Type B pancreatic cell (in vitro differentiated cells): ENCODE measurements around the gene HK1. TPM values are rescaled to one million over a fixed set of nuclear protein-coding genes. Genes with fewer than 3 reads are reported as not detected.
A peak's percentile ranks its signal among the peaks of the same experiment; 100 is the strongest.
"Not testable (repeated sequence)": the region's sequence is repeated elsewhere in the genome, so short reads cannot be mapped to it uniquely, and the experiment has no call there.

Experiments
- DNase-seq: peaks from one replicate; pipeline ENCODE4 v3.0.0; 2021; ENCODE audit warnings: mixed read lengths; ENCODE audit not compliant: unreplicated experiment; ENCODE audit errors: extremely low spot score
- H3K27ac Mint-ChIP-seq: 2 replicates; pipeline ENCODE4 v1.8.0; 2021; ENCODE audit warnings: mild to moderate bottlenecking, mixed read lengths
- H3K27me3 Mint-ChIP-seq: 2 replicates; pipeline ENCODE4 v1.8.0; 2021; ENCODE audit warnings: mixed read lengths
- H3K36me3 Mint-ChIP-seq: 2 replicates; pipeline ENCODE4 v1.8.0; 2021; ENCODE audit warnings: mixed read lengths
- H3K4me1 Mint-ChIP-seq: one replicate; pipeline ENCODE4 v1.8.0; 2021; ENCODE audit warnings: mixed read lengths; ENCODE audit not compliant: unreplicated experiment
- H3K4me3 Mint-ChIP-seq: 2 replicates; pipeline ENCODE4 v1.8.0; 2021; ENCODE audit warnings: mild to moderate bottlenecking, mixed read lengths
- H3K9me3 Mint-ChIP-seq: 2 replicates; pipeline ENCODE4 v1.8.0; 2021; ENCODE audit warnings: mixed read lengths
- total RNA-seq: library from RNA; stranded (reverse); gene quantifications from 2 replicates; pipeline ENCODE4 v1.2.1, GENCODE V29; 2021; ENCODE audit warnings: low replicate concordance
- TF ChIP-seq, protein P1 (sequence below): fragments of 200-600 bp; sonication (generic); conservative IDR thresholded peaks from 2 replicates; pipeline ENCODE4 v1.5.0; 2021; ENCODE audit warnings: antibody characterized with exemption, mild to moderate bottlenecking

HK1 gene
- total RNA-seq, 1 donor from 2014 or later = 60.8 TPM

GRCh38 chr10:69324583-69324982 is 46.3 kb downstream of the HK1 start:
- Mint-ChIP-seq H3K4me1 (peaks cover 36% of the 10 kb centered on the region), H3K36me3 (peaks cover 3% of the 10 kb centered on the region), H3K27me3 (no peaks in the 10 kb centered on the region), H3K4me3 (no peak overlapping the region), H3K9me3 (no peaks in the 10 kb centered on the region), H3K27ac (peak overlapping the region; percentile 43)
- no peak for DNase-seq
- TF ChIP-seq, protein P1, sequence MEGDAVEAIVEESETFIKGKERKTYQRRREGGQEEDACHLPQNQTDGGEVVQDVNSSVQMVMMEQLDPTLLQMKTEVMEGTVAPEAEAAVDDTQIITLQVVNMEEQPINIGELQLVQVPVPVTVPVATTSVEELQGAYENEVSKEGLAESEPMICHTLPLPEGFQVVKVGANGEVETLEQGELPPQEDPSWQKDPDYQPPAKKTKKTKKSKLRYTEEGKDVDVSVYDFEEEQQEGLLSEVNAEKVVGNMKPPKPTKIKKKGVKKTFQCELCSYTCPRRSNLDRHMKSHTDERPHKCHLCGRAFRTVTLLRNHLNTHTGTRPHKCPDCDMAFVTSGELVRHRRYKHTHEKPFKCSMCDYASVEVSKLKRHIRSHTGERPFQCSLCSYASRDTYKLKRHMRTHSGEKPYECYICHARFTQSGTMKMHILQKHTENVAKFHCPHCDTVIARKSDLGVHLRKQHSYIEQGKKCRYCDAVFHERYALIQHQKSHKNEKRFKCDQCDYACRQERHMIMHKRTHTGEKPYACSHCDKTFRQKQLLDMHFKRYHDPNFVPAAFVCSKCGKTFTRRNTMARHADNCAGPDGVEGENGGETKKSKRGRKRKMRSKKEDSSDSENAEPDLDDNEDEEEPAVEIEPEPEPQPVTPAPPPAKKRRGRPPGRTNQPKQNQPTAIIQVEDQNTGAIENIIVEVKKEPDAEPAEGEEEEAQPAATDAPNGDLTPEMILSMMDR = no peak

DNA sequence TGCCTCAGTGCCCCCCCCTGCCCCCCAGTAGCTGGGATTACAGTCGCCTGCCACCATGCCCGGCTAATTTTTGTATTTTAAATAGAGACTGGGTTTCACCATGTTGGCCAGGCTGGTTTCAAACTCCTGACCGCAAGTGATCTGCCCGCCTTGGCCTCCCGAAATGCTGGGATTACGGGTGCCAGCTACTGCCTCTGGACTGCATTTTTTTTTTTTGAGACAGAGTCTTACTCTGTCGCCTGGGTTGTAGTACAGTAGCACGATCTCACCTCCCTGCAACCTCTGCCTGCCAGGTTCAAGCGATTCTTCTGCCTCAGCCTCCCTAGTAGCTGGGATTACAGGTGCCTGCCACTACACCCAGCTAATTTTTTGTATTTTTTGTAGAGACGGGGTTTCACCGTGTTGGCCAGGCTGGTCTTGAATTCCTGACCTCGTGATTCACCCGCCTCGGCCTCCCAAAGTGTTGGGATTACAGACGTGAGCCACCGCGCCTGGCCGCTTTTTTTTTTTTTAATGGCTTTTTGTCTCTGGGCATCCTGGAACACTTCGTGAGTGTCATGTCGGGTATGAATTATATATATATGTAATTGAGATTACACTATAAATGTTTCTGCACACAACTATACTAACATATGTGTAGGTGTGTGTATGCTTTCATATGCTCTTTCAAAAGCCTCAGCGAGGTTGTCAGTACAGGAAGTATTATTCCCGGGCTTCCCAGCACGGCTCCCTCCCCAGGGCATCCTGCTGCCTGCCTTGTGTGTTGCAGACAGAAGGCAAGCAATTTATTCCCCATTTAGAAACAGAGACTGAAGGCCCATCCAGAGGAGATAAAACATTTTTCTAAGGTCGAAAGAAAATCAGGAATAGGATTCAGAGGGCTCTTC is 47.6 kb downstream of the HK1 start:
- peaks cover 40% of the 10 kb centered on the region for H3K4me1 Mint-ChIP-seq
- peak overlapping the region; percentile 75 for H3K4me3 Mint-ChIP-seq
- not testable (repeated sequence) for DNase-seq, H3K27me3 Mint-ChIP-seq, H3K9me3 Mint-ChIP-seq
- peak overlapping the region; percentile 73 for H3K27ac Mint-ChIP-seq
- H3K36me3 Mint-ChIP-seq = peaks cover 11% of the 10 kb centered on the region

GRCh38 chr10:69326692-69327091 is 48.4 kb downstream of the HK1 start:
- no peak for DNase-seq
- no peaks in the 10 kb centered on the region for H3K9me3 Mint-ChIP-seq
- TF ChIP-seq, protein P1 = no peak
- H3K4me3 Mint-ChIP-seq = no peak overlapping the region
- peaks cover 11% of the 10 kb centered on the region for H3K36me3 Mint-ChIP-seq
- H3K27me3 Mint-ChIP-seq = no peaks in the 10 kb centered on the region
- no peak overlapping the region for H3K27ac Mint-ChIP-seq
- H3K4me1 Mint-ChIP-seq = peaks cover 36% of the 10 kb centered on the region

GRCh38 chr10:69327463-69328379 is 49.4 kb downstream of the HK1 start:
- Mint-ChIP-seq H3K4me1 (peaks cover 39% of the 10 kb centered on the region), H3K36me3 (peaks cover 11% of the 10 kb centered on the region), H3K27me3 (no peaks in the 10 kb centered on the region), H3K4me3 (no peak overlapping the region), H3K27ac (no peak overlapping the region), H3K9me3 (no peaks in the 10 kb centered on the region)
- TF ChIP-seq, protein P1 = no peak
- DNase-seq = no peak

GRCh38 chr10:69328380-69328735 is 50.1 kb downstream of the HK1 start:
- TF ChIP-seq, protein P1 = no peak
- Mint-ChIP-seq H3K9me3 (no peaks in the 10 kb centered on the region), H3K27me3 (no peaks in the 10 kb centered on the region), H3K4me3 (no peak overlapping the region), H3K36me3 (peaks cover 11% of the 10 kb centered on the region), H3K27ac (no peak overlapping the region), H3K4me1 (peaks cover 45% of the 10 kb centered on the region)
- DNase-seq = no peak

- Mint-ChIP-seq H3K4me1 (peaks cover 47% of the 10 kb centered on the region), H3K36me3 (peaks cover 11% of the 10 kb centered on the region)
- H3K27ac Mint-ChIP-seq, DNase-seq, H3K9me3 Mint-ChIP-seq, H3K4me3 Mint-ChIP-seq, H3K27me3 Mint-ChIP-seq: not testable (repeated sequence)
Observed at GRCh38 chr10:69328888-69329287, 50.6 kb downstream of the HK1 start.
